ENCODE data around the gene DIO1. TPM values are rescaled to one million over a fixed set of nuclear protein-coding genes. Genes with fewer than 3 reads are reported as not detected.

The DIO1 gene
- total and polyA plus RNA-seq, 2 experiments from 2014 or later, result 24.2 to 31.2 TPM

DNA sequence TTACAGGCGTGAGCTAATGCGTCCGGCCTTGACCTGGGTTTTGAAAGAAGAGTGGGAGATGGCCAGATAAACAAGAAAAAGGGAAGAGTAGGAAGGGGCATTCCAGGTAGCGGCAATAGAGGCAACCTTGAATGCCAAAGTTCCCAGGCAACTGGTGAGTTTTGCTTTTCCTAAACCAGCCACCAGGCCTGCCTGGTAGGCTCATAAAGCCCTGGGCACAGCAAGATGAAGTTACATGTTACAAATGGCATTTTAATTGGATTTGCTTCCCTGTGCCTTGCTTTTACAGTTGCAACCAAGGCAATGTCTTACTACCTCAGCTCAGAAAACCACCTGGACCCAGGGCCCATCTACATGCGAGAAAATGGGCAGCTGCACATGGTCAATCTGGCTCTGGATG, 57.7 kb downstream of the DIO1 start:
- H3K27ac ChIP-seq, result no peak overlapping the region
- no peaks in the 10 kb centered on the region for H3K9me3 ChIP-seq (ENCODE audit: low read depth)
- H3K4me2 ChIP-seq, result no peak overlapping the region
- no peaks in the 10 kb centered on the region for H3K27me3 ChIP-seq
- H2AFZ ChIP-seq, result no peak overlapping the region
- H3K4me1 ChIP-seq (ENCODE audit: insufficient read depth), result peaks cover 21% of the 10 kb centered on the region
- no peaks in the 10 kb centered on the region for H3K9me2 ChIP-seq (replicated peaks; ENCODE audit: insufficient read depth)
- no peaks in the 10 kb centered on the region for H3K36me3 ChIP-seq (replicated peaks; ENCODE audit: insufficient read depth, low read depth)
- TF ChIP-seq, protein P1, sequence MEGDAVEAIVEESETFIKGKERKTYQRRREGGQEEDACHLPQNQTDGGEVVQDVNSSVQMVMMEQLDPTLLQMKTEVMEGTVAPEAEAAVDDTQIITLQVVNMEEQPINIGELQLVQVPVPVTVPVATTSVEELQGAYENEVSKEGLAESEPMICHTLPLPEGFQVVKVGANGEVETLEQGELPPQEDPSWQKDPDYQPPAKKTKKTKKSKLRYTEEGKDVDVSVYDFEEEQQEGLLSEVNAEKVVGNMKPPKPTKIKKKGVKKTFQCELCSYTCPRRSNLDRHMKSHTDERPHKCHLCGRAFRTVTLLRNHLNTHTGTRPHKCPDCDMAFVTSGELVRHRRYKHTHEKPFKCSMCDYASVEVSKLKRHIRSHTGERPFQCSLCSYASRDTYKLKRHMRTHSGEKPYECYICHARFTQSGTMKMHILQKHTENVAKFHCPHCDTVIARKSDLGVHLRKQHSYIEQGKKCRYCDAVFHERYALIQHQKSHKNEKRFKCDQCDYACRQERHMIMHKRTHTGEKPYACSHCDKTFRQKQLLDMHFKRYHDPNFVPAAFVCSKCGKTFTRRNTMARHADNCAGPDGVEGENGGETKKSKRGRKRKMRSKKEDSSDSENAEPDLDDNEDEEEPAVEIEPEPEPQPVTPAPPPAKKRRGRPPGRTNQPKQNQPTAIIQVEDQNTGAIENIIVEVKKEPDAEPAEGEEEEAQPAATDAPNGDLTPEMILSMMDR (IDR thresholded peaks at IDR 0.05; ENCODE audit: poor library complexity), result no peak
- H3K4me3 ChIP-seq, result no peak overlapping the region
- peaks cover 88% of the 10 kb centered on the region for H3K79me2 ChIP-seq
- H4K20me1 ChIP-seq (ENCODE audit: insufficient read depth, poor library complexity, severe bottlenecking), result peaks cover 10% of the 10 kb centered on the region
- WGBS (ENCODE audit: low lambda C conversion rate, missing lambda C conversion rate), result 94% methylated on average over 5 of the region's 5 CpGs
- DNase-seq (ENCODE audit: low spot score), result no peak

DNA sequence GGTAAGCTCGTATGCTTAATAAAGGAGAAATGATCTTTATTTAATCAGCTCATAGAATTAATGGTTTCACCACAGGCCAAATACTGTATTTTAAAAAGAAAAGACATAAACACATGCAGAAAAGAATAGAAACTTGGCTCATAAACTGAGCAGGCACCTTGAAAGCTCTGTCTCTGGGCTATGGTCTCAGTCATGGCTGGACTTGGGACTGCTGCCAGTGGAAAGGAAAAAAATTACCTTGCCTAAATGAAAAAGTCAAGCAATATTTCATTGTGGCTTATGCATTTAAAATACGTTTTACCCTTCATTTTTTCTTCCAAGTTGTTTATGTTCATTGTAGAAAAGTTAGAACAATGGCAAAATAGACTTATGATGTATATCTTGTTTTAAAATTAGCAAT, 60.1 kb downstream of the DIO1 start:
- WGBS (ENCODE audit: low lambda C conversion rate, missing lambda C conversion rate), result 81% methylated on average over 2 of the region's 2 CpGs
- no peaks in the 10 kb centered on the region for H3K9me3 ChIP-seq (ENCODE audit: low read depth)
- H3K4me2 ChIP-seq, result no peak overlapping the region
- H3K27ac ChIP-seq, result no peak overlapping the region
- peaks cover 21% of the 10 kb centered on the region for H3K4me1 ChIP-seq (ENCODE audit: insufficient read depth)
- H2AFZ ChIP-seq, result no peak overlapping the region
- DNase-seq (ENCODE audit: low spot score), result no peak
- no peaks in the 10 kb centered on the region for H3K9me2 ChIP-seq (replicated peaks; ENCODE audit: insufficient read depth)
- no peaks in the 10 kb centered on the region for H3K36me3 ChIP-seq (replicated peaks; ENCODE audit: insufficient read depth, low read depth)
- H3K79me2 ChIP-seq, result peaks cover 69% of the 10 kb centered on the region
- no peak overlapping the region for H3K4me3 ChIP-seq
- peaks cover 6% of the 10 kb centered on the region for H4K20me1 ChIP-seq (ENCODE audit: insufficient read depth, poor library complexity, severe bottlenecking)
- no peaks in the 10 kb centered on the region for H3K27me3 ChIP-seq
- TF ChIP-seq EZH2phosphoT487 (IDR thresholded peaks at IDR 0.05; ENCODE audit: low read depth, severe bottlenecking, unreplicated experiment), result no peak
- TF ChIP-seq EZH2 (IDR thresholded peaks at IDR 0.05; ENCODE audit: borderline replicate concordance), result no peak
- TF ChIP-seq, protein P1 (IDR thresholded peaks at IDR 0.05; ENCODE audit: poor library complexity), result no peak

DNA sequence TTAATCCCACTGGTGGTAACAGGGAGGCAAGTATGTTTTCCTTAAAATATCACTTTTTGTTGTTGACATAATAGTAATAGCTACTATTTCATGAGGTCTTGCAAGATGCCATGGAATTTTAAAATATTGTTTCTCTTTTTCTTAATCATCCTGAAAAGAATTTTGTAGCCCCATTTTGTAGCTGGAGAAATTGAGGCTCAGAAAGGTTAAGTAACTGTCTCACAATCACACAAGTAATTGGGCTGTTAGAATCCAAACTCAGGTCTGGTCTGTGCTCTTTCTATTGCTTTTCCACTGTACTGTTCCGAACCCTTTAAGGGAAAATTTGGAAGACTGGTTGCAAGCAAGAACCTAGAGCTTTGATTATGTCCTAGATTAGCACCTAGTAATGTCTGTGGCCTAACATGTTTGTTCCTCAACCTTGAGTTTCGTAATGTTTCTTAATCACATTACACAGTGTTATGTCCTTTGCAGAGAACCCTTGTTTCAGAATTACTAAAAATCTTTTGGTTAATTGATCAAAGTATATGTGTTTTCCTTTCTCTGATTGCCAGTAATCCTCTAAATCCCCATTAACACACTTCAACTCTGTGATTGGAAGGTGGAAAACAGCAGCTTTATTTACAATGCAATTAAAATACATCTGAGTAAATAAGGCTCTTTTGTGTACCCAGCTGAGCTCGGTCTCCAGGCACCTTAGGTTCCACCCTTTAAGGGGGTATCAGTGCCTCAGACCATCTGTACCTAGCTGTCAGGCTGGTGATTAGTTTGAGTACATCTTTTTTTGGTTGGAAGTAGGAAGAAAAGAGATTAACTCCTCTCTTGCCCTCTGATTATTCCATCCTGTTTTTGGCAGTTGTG, 62.6 kb downstream of the DIO1 start:
- H3K4me2 ChIP-seq, result peak overlapping the region; percentile 37
- no peak overlapping the region for H3K4me3 ChIP-seq
- H2AFZ ChIP-seq, result no peak overlapping the region
- H3K36me3 ChIP-seq (replicated peaks; ENCODE audit: insufficient read depth, low read depth), result no peaks in the 10 kb centered on the region
- H3K9me3 ChIP-seq (ENCODE audit: low read depth), result no peaks in the 10 kb centered on the region
- no peak for TF ChIP-seq EZH2 (IDR thresholded peaks at IDR 0.05; ENCODE audit: borderline replicate concordance)
- no peak for TF ChIP-seq EZH2phosphoT487 (IDR thresholded peaks at IDR 0.05; ENCODE audit: low read depth, severe bottlenecking, unreplicated experiment)
- TF ChIP-seq, protein P1 (IDR thresholded peaks at IDR 0.05; ENCODE audit: poor library complexity), result no peak
- H3K4me1 ChIP-seq (ENCODE audit: insufficient read depth), result peaks cover 18% of the 10 kb centered on the region
- 60% methylated on average over 3 of the region's 3 CpGs for WGBS (ENCODE audit: low lambda C conversion rate, missing lambda C conversion rate)
- H3K27ac ChIP-seq, result peak overlapping the region; percentile 94
- peaks cover 3% of the 10 kb centered on the region for H4K20me1 ChIP-seq (ENCODE audit: insufficient read depth, poor library complexity, severe bottlenecking)
- no peaks in the 10 kb centered on the region for H3K27me3 ChIP-seq
- H3K9me2 ChIP-seq (replicated peaks; ENCODE audit: insufficient read depth), result no peaks in the 10 kb centered on the region
- no peak for DNase-seq (ENCODE audit: low spot score)
- H3K79me2 ChIP-seq, result peaks cover 55% of the 10 kb centered on the region

Data from hepatocyte (in vitro differentiated cells).